Stimulated activated CD4-positive, alpha-beta T cell treated with anti-CD3 and anti-CD28 coated beads, Interleukin-4, amount 100 ng/mL, for 48 hours (primary cell): Measurements from ENCODE around the gene ECE2.

Experiments used
- DNase-seq, 2 donors: peaks; one replicate each; pipeline ENCODE4 v3.0.0-alpha.2; 2020; ENCODE audit warnings: low read depth in 2 of 2

The ECE2 gene

DNA sequence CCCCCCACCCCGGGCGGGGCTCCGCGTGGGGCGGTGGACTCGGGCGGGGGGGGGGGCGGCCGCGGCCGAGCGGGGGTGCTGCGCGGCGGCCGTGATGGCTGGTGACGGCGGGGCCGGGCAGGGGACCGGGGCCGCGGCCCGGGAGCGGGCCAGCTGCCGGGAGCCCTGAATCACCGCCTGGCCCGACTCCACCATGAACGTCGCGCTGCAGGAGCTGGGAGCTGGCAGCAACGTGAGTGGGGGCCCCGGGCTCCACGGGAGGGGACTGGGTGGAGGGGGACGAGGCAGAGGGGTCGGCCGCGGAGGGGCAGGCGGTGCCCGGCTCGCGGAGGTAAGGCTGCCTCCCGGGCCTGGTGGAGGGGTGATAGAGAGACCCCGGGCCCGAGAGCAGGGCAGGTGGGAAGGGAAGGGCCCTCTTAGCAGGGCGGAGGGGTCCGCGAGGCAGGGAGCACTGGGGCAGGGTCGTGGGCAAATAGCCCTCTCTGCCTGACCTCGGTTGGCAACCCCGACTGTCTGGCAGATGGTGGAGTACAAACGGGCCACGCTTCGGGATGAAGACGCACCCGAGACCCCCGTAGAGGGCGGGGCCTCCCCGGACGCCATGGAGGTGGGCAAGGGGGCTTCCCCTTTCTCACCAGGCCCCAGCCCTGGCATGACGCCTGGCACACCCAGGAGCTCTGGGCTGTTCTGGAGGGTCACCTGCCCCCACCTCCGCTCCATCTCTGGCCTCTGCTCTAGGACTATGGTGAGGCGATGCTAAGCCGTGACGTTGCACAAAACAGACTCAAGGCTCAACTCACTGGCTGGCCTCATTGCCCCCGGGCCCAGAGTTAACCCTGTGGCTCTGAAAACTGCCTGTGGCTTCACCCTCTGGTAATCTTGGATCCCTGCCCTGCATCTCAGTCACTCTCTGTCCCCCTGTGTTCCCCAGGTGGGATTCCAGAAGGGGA, at the start of gene ECE2:
TSS of gene ECE2 (plus strand) at position 62 of the 950 bp plus-strand sequence. CDS start at position 194, 132 bp downstream.
- no peak for DNase-seq

DNA sequence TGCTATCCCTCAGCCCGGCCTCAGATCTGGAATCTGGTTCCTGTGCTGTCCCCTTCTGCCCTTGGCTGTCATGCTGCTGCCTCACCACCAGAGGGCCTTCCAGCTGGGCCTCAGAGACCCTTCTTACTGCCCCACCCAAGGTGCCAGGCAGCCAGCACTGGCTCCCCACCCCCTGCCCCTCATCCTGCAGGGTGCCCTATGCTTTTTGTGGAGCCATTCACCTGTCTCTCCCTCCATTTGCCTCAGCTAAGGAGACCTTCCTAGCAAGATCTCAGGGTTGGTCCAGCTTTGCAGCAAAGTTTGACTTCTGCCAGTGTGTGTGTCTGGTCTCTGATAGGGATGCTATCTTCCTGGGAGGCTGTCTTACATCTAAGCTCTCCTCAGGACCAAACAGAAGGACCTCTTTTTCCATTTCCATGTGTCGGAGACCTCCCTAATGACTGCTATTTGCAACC, 48.3 kb upstream of the ECE2 start:
- peak; percentile 27 to 30 for DNase-seq

DNA sequence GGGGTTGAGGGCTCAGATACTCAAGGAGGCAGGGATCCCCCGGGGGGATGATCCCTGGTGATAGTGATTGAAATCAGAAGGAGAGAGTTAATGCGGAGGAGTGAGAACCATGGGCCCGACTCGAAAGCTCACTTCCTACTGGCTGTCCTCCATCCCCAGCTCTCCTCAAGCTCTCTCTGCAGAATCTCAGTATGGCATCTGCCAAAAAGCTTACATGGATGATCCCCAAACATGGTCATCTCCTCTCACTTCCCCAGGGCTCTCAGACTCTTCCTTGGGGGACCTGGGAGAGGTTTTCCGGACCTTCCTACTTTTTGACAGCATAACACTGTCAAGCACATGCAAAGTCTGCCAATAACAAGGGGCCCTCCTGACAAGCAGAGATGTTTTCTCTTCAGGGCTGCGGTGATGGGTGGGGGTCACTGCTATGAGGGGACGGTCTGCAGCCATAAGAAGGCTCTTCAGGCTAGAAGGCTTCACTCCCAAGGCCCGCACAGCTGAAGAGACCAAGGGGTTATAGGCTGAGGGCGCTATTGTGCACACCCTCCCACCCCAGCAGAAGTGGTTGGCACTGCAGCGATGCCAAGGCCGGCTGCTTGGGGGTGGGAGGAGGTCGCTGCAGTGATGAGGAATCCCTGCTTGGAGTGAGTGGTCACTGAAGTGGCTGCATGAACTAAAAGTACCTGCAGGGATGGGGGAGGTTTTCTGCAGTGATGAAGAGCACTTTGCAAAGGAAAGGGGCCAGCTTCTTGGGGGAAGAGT, 47.3 kb upstream of the ECE2 start:
- DNase-seq: no peak

DNA sequence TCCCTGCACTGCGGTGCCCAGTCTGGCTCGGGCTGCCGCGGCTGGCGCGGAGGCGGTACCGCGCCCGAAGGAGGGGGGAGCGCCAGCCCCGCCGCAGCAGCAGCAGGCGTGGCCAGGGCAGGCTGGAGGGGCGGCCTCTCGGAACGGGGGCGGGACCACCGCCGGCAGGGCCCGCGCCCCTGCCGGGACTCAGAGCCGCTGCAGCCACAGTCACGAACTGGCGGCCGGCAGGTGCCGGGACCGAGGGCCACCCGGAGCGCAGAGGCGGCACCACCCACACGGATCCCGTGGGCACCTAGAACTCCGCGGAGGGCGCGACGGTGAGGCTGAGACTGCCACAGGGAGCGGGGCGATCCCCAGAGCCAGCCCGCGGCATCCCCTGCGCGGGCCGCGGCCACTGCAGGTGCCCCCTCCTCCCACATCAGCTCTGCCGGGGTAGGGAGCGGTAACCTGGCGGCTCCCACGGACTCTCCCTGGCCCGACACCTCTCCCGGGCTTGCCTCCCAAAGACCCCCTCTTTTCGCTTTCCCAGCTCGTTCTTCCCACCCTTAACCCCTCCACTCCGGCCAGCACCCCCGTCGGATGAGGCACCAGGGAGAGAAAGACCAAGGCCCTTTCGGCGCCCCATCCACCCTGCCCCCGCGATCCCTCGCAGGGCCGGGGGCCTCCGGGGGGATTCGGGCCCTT, 46.3 kb upstream of the ECE2 start, which contains the start of gene VWA5B2:
TSS of gene VWA5B2 (plus strand) at position 192 of the 687 bp plus-strand sequence. CDS start 944 bp downstream, outside the sequence.
- DNase-seq: peak; percentile 54 to 56

DNA sequence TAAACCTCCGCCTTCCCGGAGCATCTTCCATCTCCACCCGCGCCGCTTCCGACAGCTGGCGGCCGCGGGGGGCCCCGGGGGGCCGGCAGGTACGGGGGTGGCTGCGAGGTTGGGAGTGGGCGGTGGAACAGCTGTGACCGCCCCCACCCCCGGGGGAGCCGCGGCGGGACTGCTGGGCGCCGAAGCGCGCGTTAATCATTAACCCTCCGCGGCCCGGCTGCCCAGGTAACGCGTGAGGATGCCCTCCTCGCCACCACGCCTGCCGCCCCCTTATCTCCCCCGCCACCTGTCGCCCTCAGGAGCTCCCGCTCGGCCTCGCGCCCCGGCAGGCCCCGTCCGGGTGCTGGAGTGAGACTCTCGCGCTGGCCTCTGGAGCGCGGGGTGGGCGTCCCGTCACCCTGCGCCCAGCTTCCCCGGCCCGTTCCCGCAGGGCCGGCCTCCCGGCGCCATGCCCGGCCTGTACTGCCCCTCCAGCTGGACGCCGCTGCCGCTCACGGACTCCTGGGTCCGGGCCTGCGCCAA, 45.7 kb upstream of the ECE2 start:
- no peak for DNase-seq

DNA sequence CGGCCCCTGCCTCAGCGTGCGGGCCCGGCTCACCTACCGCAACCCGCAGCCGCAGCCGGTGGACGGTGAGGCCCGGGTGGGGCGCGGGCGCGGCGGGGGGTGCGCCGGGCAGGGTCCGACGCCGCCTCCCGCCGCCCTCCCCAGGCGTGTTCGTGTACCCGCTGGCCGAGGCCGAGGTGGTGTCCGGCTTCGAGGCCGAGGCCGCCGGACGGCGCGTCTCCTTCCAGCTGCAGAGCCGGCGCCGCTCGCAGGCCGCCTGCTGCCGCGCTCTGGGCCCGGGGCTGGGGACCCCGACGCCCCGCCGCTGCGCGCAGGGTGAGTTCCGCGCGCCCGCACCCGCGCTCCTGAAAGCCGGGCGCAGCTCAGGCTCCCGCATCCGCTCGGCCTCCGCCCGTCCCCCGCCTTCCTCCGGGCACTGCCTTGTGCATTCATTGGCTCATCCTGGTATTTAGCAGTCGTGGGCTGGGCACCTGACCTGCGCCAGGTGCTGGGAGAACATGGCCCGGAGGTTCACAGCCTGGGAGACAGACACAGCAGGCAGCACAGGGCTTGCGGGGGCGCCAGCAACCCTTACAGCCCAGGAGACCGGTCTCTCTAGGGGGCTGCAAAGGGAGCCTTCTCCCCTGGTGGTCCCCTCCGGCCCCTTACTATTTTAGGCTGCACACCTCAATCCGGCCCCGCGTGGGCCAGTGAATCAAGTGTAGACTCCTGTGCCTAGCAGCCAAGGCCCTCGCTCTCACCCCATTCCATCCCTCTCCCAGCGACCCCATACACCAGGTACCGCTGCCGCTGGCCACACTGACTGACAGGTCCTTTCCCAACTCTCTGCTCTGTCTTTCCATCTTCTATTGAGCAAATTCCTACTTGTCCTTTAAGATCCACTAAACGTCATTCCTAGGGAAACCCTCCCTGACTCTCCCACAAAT, 45.0 kb upstream of the ECE2 start:
- DNase-seq: no peak

DNA sequence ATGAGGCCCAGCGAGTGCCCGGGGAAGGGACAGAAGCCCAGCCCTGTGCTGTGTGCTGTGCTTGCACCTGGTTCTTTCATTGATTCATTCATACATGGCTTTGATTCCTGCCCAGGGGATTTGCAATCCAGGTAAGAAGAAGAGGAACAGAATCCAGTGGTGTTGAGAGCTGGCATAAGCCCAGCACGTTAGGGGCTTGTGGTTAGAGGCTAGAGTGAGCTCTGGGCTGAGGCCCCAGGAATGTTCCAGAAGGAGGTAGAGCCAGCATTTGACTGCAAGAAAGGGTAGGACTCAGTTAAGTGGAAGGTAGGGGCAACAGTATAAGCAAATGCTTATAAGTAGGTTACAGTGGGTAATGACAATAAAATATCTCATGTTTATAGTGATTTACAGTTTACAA, 44.2 kb upstream of the ECE2 start:
- no peak for DNase-seq

DNA sequence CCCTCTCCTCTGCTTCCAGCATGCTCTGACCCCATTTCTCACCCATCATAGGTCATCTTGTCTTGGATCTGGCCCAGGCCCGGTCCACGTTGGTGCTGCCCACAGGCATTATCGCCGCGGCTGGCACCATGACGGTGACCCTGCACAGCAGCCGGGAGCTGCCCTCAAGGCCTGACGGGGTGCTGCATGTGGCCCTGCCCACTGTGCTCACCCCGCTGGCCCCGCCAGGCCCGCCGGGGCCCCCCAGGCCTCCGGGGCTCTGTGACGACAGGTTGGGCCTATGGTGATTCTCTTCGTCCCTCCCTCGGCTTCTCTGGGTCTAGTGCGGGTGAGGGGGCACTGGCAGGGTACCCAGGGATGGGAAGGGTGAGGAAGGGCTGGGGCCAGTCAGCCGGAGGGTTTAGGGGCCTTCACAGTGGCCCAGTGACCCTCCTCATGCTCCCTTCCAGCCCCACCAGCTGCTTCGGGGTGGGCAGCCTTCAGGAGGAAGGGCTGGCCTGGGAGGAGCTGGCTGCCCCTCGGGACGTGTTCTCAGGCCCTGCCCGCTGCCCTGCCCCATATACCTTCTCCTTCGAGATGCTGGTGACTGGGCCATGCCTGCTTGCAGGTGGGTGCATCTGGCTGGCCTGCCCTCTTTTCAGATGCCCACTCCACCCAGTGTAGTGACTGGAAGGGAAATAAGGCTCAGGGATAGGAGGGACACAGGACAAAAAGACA, 42.5 kb upstream of the ECE2 start:
- no peak for DNase-seq

DNA sequence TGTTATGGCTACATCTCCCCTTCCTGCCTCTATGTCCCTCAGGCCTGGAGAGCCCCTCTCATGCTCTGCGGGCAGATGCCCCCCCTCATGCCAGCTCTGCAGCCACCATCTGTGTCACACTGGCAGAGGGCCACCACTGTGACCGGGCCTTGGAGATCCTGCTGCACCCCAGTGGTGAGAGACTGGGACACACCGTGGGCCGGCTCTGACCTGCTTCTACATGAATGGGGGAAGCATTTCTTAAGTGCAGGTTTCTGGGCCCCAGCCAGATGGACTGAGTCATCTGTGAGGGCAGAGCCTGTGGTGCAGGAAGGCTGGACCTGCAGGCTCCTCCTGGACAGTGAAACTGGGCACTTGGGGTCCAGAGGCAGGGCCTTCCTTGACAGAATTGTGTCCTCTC, 41.6 kb upstream of the ECE2 start:
- no peak for DNase-seq

DNA sequence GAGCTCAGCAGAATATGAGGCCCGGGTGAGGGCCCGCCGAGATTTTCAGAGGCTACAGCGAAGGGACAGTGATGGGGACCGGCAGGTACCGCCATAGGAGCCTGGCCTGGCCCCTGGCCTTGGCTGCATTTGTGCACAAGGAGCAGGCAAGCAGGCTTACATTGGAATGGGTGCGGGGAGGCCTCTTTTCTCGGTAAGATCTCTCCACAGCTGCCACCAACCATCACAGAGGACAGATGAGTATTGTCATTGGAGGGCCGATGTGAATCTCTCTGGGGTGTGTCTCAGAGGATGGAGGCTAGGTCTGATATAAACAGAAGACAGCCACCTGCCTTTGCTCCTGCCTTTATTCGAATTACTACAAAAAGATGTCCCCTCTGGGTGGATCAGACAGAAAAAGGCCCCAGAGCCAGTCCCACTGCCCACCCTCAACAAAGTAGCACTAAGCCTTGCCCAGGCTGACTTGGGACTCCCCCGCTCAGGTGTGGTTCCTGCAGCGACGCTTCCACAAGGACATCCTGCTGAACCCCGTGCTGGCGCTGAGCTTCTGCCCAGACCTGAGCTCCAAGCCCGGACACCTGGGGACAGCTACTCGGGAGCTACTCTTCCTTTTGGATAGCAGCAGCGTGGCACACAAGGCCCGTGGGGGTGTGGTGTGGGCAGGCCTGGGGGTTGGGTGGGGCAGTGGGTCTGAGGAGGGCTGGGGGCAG, 41.0 kb upstream of the ECE2 start:
- no peak for DNase-seq

DNA sequence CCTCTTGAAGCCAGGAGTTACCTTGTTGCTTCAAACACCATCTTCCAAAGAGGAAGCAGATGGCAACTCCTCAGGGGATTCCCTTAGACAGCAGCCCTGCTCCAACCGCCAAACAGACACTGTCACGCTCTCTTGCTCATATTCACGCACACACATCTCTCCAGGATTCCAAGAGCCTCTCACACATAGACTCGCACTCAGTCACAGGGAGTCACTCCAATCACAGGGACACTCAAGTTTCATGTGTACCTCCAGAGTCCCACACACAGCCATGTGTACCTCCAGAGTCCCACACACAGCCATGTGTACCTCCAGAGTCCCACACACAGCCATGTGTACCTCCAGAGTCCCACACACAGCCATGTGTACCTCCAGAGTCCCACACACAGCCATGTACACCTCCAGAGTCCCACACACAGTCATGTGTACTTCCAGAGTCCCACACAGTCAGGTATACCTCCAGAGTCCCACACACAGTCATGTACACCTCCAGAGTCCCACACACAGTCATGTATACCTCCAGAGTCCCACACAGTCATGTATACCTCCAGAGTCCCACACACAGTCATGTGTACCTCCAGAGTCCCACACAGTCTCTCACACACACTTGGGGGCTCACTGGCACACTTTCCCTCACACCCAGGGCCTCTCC, 40.3 kb upstream of the ECE2 start:
- DNase-seq: no peak

DNA sequence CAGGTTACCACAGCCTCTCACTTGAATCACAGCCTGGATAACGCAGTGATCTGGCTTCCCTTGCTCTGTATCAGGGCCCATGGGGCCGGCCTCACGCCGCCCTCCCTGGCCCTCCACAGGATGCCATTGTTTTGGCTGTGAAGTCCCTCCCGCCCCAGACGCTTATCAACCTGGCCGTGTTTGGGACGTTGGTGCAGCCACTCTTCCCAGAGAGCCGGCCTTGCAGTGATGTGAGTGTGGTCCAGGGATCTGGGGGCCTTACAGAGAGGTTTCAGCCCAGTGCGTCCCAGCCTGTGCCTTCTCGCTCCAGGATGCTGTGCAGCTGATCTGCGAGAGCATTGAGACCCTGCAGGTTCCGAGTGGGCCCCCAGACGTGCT, 39.8 kb upstream of the ECE2 start:
- no peak for DNase-seq

DNA sequence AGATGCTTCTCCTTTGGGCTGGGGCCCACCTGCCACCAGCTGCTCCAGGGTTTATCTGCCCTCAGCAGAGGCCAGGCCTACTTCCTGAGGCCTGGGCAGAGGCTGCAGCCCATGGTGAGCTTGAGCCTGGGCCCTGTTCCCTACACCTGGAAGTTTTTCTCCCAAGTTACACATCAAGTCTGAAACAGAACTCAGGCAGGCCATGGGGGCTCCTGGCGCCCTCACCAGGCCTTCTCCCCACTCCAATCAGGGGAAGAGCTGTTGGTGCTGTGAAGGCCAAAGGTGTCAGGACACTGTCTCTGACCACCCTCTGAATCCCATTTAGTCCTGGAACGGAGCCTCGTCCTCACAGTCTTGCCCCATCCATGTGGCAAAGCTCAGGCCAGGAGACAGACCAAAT, 39.2 kb upstream of the ECE2 start:
- DNase-seq: no peak

DNA sequence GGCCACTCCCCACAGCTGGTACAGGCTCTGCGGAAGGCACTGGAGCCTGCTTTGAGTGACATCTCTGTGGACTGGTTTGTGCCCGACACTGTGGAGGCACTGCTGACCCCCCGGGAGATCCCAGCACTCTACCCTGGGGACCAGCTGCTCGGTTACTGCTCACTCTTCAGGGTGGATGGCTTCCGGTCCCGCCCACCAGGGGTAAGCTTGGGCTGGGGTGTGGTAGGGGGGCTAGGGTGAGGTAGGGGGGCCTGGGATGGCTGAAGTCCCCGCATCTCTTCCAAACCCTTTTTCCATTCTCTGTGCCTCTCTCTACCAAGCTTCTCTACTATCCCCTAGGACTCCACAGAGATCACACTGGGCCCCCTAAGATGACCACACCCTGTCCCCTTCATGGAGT, 38.6 kb upstream of the ECE2 start:
- DNase-seq: no peak

DNA sequence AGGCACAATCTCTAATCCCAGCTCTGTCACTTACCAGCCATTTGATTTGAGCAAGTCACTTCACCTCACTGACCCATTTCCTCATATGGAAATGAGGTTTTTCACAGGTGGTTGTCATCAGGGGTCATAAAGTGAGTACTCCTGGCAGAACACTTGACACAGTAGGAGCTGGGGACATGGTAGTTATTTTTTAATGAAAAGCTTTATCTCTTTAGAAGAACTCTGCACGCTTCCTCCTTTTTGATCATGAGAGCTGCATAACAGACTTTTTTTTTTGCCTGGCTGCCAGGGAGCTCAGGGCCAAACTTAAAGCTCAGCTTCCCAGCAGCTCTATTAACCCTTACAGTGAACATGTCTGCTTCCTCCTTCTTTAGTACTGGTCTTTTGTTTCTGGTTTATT, 38.0 kb upstream of the ECE2 start:
- no peak for DNase-seq

DNA sequence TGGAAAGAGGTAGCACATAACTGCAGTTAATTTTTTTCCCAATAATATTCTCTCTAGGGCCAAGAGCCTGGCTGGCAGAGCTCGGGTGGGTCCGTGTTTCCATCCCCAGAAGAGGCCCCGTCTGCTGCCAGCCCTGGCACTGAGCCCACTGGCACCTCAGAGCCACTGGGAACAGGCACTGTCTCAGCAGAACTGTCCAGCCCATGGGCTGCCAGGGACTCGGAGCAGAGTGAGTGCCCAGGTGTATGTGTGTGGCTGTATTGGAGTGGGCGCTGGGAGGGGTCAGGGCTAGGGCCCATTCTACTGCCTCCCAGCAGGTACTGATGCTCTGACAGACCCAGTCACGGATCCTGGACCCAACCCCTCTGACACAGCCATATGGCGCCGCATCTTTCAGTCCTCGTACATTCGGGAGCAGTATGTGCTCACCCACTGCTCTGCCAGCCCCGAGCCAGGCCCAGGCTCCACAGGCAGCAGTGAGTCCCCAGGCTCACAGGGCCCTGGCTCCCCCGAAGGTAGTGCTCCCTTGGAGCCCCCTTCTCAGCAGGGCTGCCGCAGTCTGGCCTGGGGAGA, 37.5 kb upstream of the ECE2 start:
- DNase-seq: no peak

DNA sequence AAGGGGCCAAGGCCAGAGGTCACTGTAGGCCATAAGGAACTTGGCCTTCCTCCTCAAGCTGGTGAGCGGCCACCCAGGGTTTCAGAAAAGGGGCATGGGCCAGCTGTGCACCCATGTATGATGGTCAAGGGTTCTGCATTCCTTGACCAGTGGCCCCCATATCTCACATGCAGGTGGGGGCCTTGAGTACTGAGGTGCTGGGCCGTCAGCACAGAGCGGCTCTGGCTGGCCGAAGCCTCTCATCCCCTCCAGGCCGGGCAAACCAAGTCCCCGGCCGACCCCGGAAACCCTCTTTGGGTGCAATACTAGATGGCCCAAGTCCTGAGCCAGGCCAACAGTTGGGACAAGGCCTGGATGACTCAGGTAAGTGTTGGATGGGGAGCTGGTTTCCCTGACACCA, 36.6 kb upstream of the ECE2 start:
- no peak for DNase-seq

DNA sequence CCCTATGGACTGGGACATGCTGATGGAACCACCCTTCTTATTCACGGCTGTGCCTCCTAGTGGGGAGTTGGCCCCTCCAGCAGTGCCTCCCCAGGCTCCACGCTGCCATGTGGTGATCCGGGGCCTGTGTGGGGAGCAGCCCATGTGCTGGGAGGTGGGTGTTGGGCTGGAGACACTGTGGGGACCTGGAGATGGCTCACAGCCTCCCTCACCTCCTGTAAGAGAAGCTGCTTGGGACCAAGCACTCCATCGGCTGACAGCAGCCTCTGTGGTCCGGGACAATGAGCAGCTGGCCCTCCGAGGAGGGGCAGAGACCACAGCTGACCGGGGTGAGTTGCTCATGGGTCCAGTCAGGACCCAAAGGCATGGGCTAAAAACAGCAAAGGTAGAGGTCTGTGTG, 36.1 kb upstream of the ECE2 start:
- no peak for DNase-seq
